COLO668 (cell line): ENCODE results near the gene SCRN1.
A peak's percentile ranks its signal among the peaks of the same experiment; 100 is the strongest.
"Not testable (repeated sequence)": the region's sequence is repeated elsewhere in the genome, so short reads cannot be mapped to it uniquely, and the experiment has no call there.

ENCODE experiments used
- DNase-seq: peaks from one replicate; lab custom pipeline; 2025; ENCODE audit not compliant: unreplicated experiment; lab: John Stamatoyannopoulos, UW

The SCRN1 gene

GRCh38 chr7:29969738-29970137 is 19.9 kb downstream of the SCRN1 start:
- no peak for DNase-seq

- DNase-seq: no peak
Observed at GRCh38 chr7:29968683-29969395, 20.8 kb downstream of the SCRN1 start.

GRCh38 chr7:29965030-29965429 is 24.6 kb downstream of the SCRN1 start:
- DNase-seq: no peak

GRCh38 chr7:29962035-29962434 is 27.6 kb downstream of the SCRN1 start:
- DNase-seq: no peak

- not testable (repeated sequence) for DNase-seq
Observed at GRCh38 chr7:29961611-29962010, 28.0 kb downstream of the SCRN1 start.

- no peak for DNase-seq
Observed at GRCh38 chr7:29958667-29959358, 30.8 kb downstream of the SCRN1 start.

GRCh38 chr7:29957521-29958310 is 31.9 kb downstream of the SCRN1 start:
- peak; percentile 79 for DNase-seq

GRCh38 chr7:29956487-29956836 is 33.1 kb downstream of the SCRN1 start:
- DNase-seq: no peak

GRCh38 chr7:29955799-29956486 is 33.7 kb downstream of the SCRN1 start:
- DNase-seq: no peak

- DNase-seq: no peak
Observed at GRCh38 chr7:29955075-29955792, 34.4 kb downstream of the SCRN1 start.

- no peak for DNase-seq
Observed at GRCh38 chr7:29953726-29954347, 35.8 kb downstream of the SCRN1 start.

- no peak for DNase-seq
Observed at GRCh38 chr7:29951206-29951605, 38.4 kb downstream of the SCRN1 start.

- no peak for DNase-seq
Observed at GRCh38 chr7:29950480-29950879, 39.1 kb downstream of the SCRN1 start.

- no peak for DNase-seq
Observed at GRCh38 chr7:29948587-29948986, 41.0 kb downstream of the SCRN1 start.

GRCh38 chr7:29946428-29947186 is 43.0 kb downstream of the SCRN1 start:
- no peak for DNase-seq

- DNase-seq: no peak
Observed at GRCh38 chr7:29945259-29945809, 44.3 kb downstream of the SCRN1 start.

- no peak for DNase-seq
Observed at GRCh38 chr7:29940199-29940598, 49.4 kb downstream of the SCRN1 start.

- no peak for DNase-seq
Observed at GRCh38 chr7:29937132-29937531, 52.5 kb downstream of the SCRN1 start.

- no peak for DNase-seq
Observed at GRCh38 chr7:29935111-29935510, 54.5 kb downstream of the SCRN1 start.
